Ovary (tissue), 9 donors: ENCODE data around the gene C14orf93. TPM values are rescaled to one million over a fixed set of nuclear protein-coding genes. Genes with fewer than 3 reads are reported as not detected.

Experiments used
- DNase-seq, 5 donors: peaks; one replicate each; pipeline ENCODE4 v3.0.0-alpha.2; 2019 to 2020
- H3K27ac ChIP-seq, 2 donors: fragments of 200-600 bp; one replicate each; pipeline versions ENCODE4 v1.5.1 to v1.8.0; 2019 to 2022
- H3K27me3 ChIP-seq: fragments of 200-600 bp; one replicate; pipeline ENCODE4 v1.8.0; 2022
- H3K36me3 ChIP-seq: fragments of 200-600 bp; sonication (generic); one replicate; pipeline ENCODE4 v1.5.1; 2019
- H3K4me1 ChIP-seq: one replicate; pipeline ENCODE4 v1.8.1; 2013; ENCODE audit warnings: mild to moderate bottlenecking, moderate library complexity; ENCODE audit not compliant: insufficient read depth
- H3K4me3 ChIP-seq: fragments of 200-600 bp; sonication (generic); one replicate; pipeline ENCODE4 v1.5.1; 2017
- H3K9me3 ChIP-seq, 2 donors: fragments of 200-600 bp in 1 of 2; sonication (generic) in 1 of 2; one replicate each; pipeline versions ENCODE4 v1.5.1 to v1.8.1; 2013 to 2019; ENCODE audit warnings: mild to moderate bottlenecking in 1 of 2, moderate library complexity in 1 of 2
- CTCF ChIP-seq, 3 donors: fragments of 450-650 bp in 2 of 3; fragments of 200-600 bp in 1 of 3; IDR thresholded peaks; one replicate each; pipeline versions ENCODE4 v1.5.1 to v1.8.0; 2016 to 2022; ENCODE audit warnings: antibody characterized with exemption in 3 of 3, mild to moderate bottlenecking in 1 of 3
- EP300 ChIP-seq: sonication (generic); formaldehyde crosslinking; IDR thresholded peaks from one replicate; pipeline ENCODE4 v1.6.1; 2017; ENCODE audit warnings: antibody characterized with exemption
- POLR2A ChIP-seq: fragments of 450-650 bp; IDR thresholded peaks from one replicate; pipeline ENCODE4 v1.6.1; 2017; ENCODE audit warnings: antibody characterized with exemption, mild to moderate bottlenecking, moderate library complexity
- WGBS, 3 donors: extraction: QIAGEN DNeasy Blood & Tissue Kit in 1 of 3; methylation state at CpG; one replicate each; pipeline versions ENCODE4 v1.1.5 to v1.1.7; 2013 to 2017; 5-methylcytosine and 5-hydroxymethylcytosine counted together
- intact Hi-C, 4 donors: fragments of 100-400 bp; cut with DNase I; formaldehyde crosslinking; loops; one replicate each; pipeline versions ENCODE4 v1.11.0 to v1.15.1; 2022 to 2023
- polyA plus RNA-seq, 2 donors: library from polyadenylated mRNA; stranded (reverse); fragments of 200-250 nt in 1 of 2; fragments of 350-450 nt in 1 of 2; fragmentation: Illumina TruSeq in 1 of 2; extraction: RNeasy Lipid Tissue Mini Kit (QIAGEN cat#74804) in 1 of 2; gene quantifications; one replicate each; pipeline ENCODE4 v1.2.3, GENCODE V29; 2013 to 2014
- total RNA-seq, 7 donors: library from RNA; depleted of rRNA in 2 of 7; stranded (reverse); fragments of >200 nt in 2 of 7; fragmentation: NEBNext Ultra II Directional in 3 of 7; extraction: Animal tissue kit (Norgen Biotek cat#: 25700) in 3 of 7; gene quantifications; one replicate each; pipeline versions ENCODE4 v1.1.0 to v1.2.4, GENCODE V29; 2016 to 2023
- donor health status: DM: no; HTN: no; CAD: no; lungs with moderate emphysema.
- donor health status: DM: no; HTN: no; CAD: no.
- donor health status: Bipolar disorder and iron deficiency.
- donor health status: DM: yes; HTN: yes; CAD: no.
- donor health status: DM: no; HTN: no; CAD: no.
- donor health status: DM: yes; HTN: yes; CAD: no.

The C14orf93 gene
- total and polyA plus RNA-seq, 9 donors: 7.2 to 12.7 (median 10.8) TPM

DNA sequence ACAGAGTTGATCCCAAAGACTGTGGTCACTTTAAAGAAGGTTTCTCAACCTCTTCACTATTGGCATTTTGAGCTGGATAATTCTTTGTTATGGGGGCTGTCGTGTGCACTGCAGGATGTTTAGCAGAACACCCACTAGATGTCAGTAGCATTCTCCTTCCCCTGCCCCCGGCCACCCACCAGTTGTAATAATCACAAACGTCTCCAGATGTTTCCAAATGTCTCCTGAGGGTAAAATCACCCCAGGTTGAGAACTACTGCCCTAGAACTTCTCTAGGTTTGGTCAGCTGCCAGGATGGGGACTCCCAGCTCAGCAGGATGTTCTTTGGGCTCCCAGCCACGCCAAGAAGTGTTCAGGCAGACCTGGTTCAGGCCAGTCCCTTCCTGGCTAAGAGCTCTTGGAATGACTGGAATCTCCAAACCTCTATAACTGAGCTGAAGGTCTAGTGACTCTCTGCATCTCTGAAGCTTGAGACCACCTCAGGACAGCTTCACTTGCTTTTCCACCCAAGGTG lies 15.1 kb downstream of the C14orf93 start:
- Histone ChIP-seq H3K27ac (no peak overlapping the region), H3K4me1 (peaks cover 7% of the 10 kb centered on the region), H3K4me3 (no peak overlapping the region), H3K9me3 (no peaks in the 10 kb centered on the region), H3K36me3 (no peaks in the 10 kb centered on the region), H3K27me3 (no peaks in the 10 kb centered on the region)
- WGBS, 3 donors: 0 to 4% (median 3%) methylated on average over 4 of the region's 4 CpGs
- intact Hi-C loops: loop anchor here in 1 of 4 donors (5.0 kb wide), 1 partner anchor 57 kb away; no protein-coding TSS in a partner anchor
- DNase-seq: peak in 3 of 5 donors; percentile 37 to 71 (median 61)
- no peak for TF ChIP-seq EP300
- peak in 1 of 3 donors; percentile 33 for TF ChIP-seq CTCF (IDR thresholded peaks at IDR 0.05)
- TF ChIP-seq POLR2A: no peak

GRCh38 chr14:22993517-22993916 lies 16.4 kb downstream of the C14orf93 start:
- H3K27ac ChIP-seq: no peak overlapping the region
- no peaks in the 10 kb centered on the region for H3K27me3 ChIP-seq
- H3K9me3 ChIP-seq: no peaks in the 10 kb centered on the region
- intact Hi-C loops: no loop called here
- TF ChIP-seq POLR2A (no peak), CTCF (IDR thresholded peaks at IDR 0.05) (no peak), EP300 (no peak)
- no peaks in the 10 kb centered on the region for H3K36me3 ChIP-seq
- no peak overlapping the region for H3K4me3 ChIP-seq
- no peak for DNase-seq
- H3K4me1 ChIP-seq: peaks cover 7% of the 10 kb centered on the region

- DNase-seq: no peak
- H3K36me3 ChIP-seq: no peaks in the 10 kb centered on the region
- H3K4me3 ChIP-seq: no peak overlapping the region
- intact Hi-C loops: no loop called here
- peaks cover 4% of the 10 kb centered on the region for H3K4me1 ChIP-seq
- TF ChIP-seq EP300 (no peak), CTCF (IDR thresholded peaks at IDR 0.05) (no peak), POLR2A (no peak)
- H3K27me3 ChIP-seq: no peaks in the 10 kb centered on the region
- H3K9me3 ChIP-seq: no peaks in the 10 kb centered on the region
- H3K27ac ChIP-seq: no peak overlapping the region
- WGBS, 3 donors: 91 to 92% (median 91%) methylated on average over 8 of the region's 8 CpGs
Measured at GRCh38 chr14:22991852-22992251, 18.1 kb downstream of the C14orf93 start.

DNA sequence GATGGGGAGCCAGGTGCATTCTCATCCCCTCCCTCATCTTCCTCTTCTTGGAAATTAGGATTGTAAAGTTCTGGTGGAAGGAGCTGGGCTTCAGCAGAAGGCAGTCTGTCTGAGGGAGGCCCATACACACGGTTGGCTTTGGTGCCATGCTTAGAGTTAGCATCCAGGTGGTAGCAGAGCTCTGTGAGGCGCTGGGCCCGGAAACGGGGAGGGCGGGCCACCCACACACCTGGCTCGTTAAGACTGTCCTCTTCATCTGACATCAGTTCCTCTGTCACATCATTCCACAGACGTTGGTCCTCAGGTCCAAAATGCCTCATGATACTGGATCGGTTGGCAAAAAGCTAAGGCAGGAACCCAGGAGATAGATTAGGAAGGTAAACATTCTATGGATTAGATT lies 22.7 kb downstream of the C14orf93 start:
- Histone ChIP-seq H3K27me3 (no peaks in the 10 kb centered on the region), H3K4me1 (no peaks in the 10 kb centered on the region), H3K27ac (no peak overlapping the region), H3K9me3 (no peaks in the 10 kb centered on the region), H3K4me3 (no peak overlapping the region), H3K36me3 (no peaks in the 10 kb centered on the region)
- WGBS, 3 donors: 78 to 83% (median 78%) methylated on average over 8 of the region's 8 CpGs
- intact Hi-C loops: loop anchor here in 3 of 4 donors (2.0 to 10.0 kb wide), 4 partner anchors 70 to 115 kb away; partner anchors contain the start of genes CDH24 (in 3 of the 3) and LRP10 (in 2 of the 3)
- TF ChIP-seq POLR2A (no peak), EP300 (no peak), CTCF (IDR thresholded peaks at IDR 0.05) (no peak)
- DNase-seq: no peak
